Lower lobe of right lung (tissue), 2 donors: ENCODE results near the gene TFF3. TPM values are rescaled to one million over a fixed set of nuclear protein-coding genes. Genes with fewer than 3 reads are reported as not detected.

Experiments
- ATAC-seq, 2 donors: fragments of 200-7000 bp; cut with Tn5 transposase; one replicate each; pipeline ENCODE4 v1.9.1; 2020 to 2022; ENCODE audit warnings: mild to moderate bottlenecking in 2 of 2, moderate library complexity in 2 of 2
- DNase-seq: peaks from one replicate; pipeline ENCODE4 v3.0.0-alpha.2; 2020
- H3K27ac ChIP-seq: fragments of 200-600 bp; one replicate; pipeline ENCODE4 v1.8.0; 2022
- H3K27me3 ChIP-seq: fragments of 200-600 bp; one replicate; pipeline ENCODE4 v1.8.0; 2022; ENCODE audit warnings: low read depth
- H3K36me3 ChIP-seq: fragments of 200-600 bp; one replicate; pipeline ENCODE4 v1.8.0; 2022; ENCODE audit warnings: mild to moderate bottlenecking
- H3K4me1 ChIP-seq: fragments of 200-600 bp; one replicate; pipeline ENCODE4 v1.8.0; 2022
- H3K4me3 ChIP-seq: fragments of 200-600 bp; one replicate; pipeline ENCODE4 v1.8.0; 2022; ENCODE audit warnings: mild to moderate bottlenecking
- H3K9me3 ChIP-seq: fragments of 200-600 bp; one replicate; pipeline ENCODE4 v1.8.0; 2022
- intact Hi-C: fragments of 100-400 bp; cut with DNase I; formaldehyde crosslinking; loops from one replicate; pipeline ENCODE4 v1.11.0; 2022
- total RNA-seq: library from RNA; stranded (reverse); fragmentation: NEBNext Ultra II Directional; extraction: Animal tissue kit (Norgen Biotek cat#: 25700); gene quantifications from one replicate; pipeline ENCODE4 v1.2.1, GENCODE V29; 2021
- TF ChIP-seq, protein P1 (sequence below): fragments of 200-600 bp; IDR thresholded peaks from one replicate; pipeline ENCODE4 v1.8.0; 2022; ENCODE audit warnings: antibody characterized with exemption, mild to moderate bottlenecking
- donor health status: DM: no; HTN: yes; CAD: no; lungs with severe emphysema.

Gene TFF3
- total RNA-seq, 1 donor from 2014 or later, result 19.0 TPM

DNA sequence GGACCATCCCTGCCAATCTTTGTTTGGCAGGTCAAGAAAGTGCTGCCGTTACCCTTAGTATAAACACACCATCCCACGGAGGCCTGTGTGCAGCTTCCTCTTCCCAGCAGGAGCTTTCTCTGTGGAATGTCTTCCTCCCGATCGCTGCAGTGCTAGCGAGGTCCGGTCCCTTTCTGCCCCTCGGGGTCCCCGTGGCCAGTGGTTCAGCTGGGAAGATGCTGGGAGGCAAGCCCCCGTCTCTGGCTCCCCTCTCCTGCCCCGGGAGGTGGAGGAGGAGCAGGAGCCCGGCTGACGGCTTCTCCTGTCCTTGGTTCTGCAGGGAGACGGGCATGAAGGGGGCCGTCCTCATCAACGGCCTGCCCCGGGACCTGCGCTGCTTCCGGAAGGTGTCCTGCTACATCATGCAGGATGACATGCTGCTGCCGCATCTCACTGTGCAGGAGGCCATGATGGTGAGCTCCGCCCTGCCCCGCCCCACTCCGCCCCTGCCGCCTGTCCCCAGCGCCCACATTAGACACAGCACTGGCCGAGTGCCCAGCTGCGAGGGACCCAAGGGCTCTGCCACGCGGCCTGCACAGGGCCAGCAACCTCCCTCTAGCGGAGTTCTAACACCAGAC lies 42.1 kb downstream of the TFF3 start:
- intact Hi-C loops, result no loop called here
- Histone ChIP-seq H3K36me3 (peaks cover 57% of the 10 kb centered on the region), H3K4me1 (peaks cover 11% of the 10 kb centered on the region), H3K27ac (no peak overlapping the region), H3K4me3 (no peak overlapping the region), H3K27me3 (no peaks in the 10 kb centered on the region), H3K9me3 (no peaks in the 10 kb centered on the region)
- ATAC-seq (no peak), DNase-seq (no peak)
- TF ChIP-seq, protein P1, sequence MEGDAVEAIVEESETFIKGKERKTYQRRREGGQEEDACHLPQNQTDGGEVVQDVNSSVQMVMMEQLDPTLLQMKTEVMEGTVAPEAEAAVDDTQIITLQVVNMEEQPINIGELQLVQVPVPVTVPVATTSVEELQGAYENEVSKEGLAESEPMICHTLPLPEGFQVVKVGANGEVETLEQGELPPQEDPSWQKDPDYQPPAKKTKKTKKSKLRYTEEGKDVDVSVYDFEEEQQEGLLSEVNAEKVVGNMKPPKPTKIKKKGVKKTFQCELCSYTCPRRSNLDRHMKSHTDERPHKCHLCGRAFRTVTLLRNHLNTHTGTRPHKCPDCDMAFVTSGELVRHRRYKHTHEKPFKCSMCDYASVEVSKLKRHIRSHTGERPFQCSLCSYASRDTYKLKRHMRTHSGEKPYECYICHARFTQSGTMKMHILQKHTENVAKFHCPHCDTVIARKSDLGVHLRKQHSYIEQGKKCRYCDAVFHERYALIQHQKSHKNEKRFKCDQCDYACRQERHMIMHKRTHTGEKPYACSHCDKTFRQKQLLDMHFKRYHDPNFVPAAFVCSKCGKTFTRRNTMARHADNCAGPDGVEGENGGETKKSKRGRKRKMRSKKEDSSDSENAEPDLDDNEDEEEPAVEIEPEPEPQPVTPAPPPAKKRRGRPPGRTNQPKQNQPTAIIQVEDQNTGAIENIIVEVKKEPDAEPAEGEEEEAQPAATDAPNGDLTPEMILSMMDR, result no peak

DNA sequence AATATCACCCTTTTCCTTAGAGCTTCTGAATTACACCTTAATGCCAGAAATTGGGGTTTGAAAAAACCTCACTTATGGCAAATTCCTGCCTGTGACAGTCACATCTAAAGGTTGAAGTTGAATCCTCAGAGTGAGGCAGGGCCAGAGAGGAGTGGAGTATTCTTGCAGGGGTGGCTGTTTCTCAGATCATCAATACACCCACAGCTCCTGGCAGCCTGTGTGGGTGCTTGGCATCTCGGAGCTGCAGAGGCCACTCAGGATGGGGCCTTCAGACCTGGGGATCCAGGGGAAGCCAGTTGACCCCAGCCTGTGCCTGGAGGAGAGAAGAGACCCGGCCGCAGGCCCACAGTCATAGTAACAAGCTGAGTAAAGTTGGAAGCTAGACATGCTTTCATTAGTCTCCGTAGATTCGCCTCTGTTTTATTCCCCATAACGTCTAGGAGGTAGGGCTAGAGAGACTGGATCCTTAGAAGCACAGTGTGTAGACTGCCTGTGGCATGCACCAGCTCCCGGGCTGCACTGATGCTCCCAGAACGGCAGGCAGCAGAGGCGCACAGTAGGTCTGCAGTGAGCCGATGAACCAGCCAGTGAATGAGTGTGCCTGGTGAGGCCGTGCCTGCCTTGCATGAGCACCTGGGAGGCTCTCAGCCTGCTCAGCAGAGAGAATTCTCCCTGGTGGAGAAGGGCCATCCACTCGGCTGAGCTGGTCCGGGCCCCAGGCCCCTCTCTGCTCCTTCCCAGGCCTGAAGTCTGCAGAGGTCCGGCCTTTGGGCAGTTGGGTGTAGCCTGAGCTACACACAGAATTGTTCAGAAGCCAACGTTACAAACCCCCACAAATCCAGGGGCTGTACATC lies 42.9 kb downstream of the TFF3 start:
- Histone ChIP-seq H3K27ac (no peak overlapping the region), H3K9me3 (no peaks in the 10 kb centered on the region), H3K36me3 (peaks cover 57% of the 10 kb centered on the region), H3K4me1 (peaks cover 15% of the 10 kb centered on the region), H3K4me3 (no peak overlapping the region), H3K27me3 (no peaks in the 10 kb centered on the region)
- DNase-seq, result no peak
- intact Hi-C loops, result no loop called here
- TF ChIP-seq, protein P1, result no peak
- no peak for ATAC-seq

DNA sequence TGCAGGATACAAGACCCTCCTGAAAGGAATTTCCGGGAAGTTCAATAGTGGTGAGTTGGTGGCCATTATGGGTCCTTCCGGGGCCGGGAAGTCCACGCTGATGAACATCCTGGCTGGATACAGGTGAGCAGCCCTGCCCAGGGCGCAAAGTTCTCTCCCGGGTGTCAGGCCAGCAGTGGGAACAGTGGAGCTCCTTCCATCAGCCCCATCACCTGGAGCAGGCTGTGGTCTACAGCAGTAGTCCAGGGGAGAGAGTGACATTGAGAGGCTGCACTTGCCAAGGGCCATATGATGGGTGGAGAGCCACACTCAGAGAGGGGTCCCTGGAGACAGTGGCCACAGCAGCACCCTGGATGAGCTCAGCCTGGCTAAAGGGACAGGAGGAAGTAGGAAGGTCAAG lies 44.1 kb downstream of the TFF3 start:
- Histone ChIP-seq H3K27me3 (no peaks in the 10 kb centered on the region), H3K4me3 (no peak overlapping the region), H3K4me1 (peaks cover 15% of the 10 kb centered on the region), H3K36me3 (peaks cover 44% of the 10 kb centered on the region), H3K9me3 (no peaks in the 10 kb centered on the region), H3K27ac (no peak overlapping the region)
- TF ChIP-seq, protein P1, result no peak
- DNase-seq, result no peak
- ATAC-seq, result no peak
- intact Hi-C loops, result no loop called here

DNA sequence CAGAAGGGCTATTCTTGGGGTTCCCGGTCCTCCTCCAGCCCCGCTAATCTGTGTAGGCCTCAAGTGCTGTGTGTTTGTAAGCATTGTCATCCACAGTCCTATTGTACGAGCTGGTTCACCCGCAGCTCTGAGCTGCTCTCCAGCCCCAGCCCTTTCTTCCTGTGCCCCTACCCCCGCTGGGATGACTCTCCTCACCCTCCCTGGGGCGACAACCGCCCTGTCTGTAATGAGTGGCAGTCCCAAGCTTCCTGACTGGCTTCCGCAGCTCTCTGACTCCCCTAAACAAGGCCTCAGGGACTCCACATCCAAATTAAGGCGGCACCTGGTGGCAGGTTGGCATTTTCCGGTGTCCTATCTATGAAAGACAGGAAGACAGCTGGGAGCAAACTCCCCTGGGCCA lies 45.8 kb downstream of the TFF3 start:
- peaks cover 29% of the 10 kb centered on the region for H3K36me3 ChIP-seq
- H3K27ac ChIP-seq, result no peak overlapping the region
- no peaks in the 10 kb centered on the region for H3K9me3 ChIP-seq
- ATAC-seq (peak in 1 of 2 donors; percentile 7), DNase-seq (no peak)
- TF ChIP-seq, protein P1, result no peak
- H3K4me1 ChIP-seq, result peaks cover 15% of the 10 kb centered on the region
- intact Hi-C loops, result no loop called here
- H3K4me3 ChIP-seq, result no peak overlapping the region
- no peaks in the 10 kb centered on the region for H3K27me3 ChIP-seq

DNA sequence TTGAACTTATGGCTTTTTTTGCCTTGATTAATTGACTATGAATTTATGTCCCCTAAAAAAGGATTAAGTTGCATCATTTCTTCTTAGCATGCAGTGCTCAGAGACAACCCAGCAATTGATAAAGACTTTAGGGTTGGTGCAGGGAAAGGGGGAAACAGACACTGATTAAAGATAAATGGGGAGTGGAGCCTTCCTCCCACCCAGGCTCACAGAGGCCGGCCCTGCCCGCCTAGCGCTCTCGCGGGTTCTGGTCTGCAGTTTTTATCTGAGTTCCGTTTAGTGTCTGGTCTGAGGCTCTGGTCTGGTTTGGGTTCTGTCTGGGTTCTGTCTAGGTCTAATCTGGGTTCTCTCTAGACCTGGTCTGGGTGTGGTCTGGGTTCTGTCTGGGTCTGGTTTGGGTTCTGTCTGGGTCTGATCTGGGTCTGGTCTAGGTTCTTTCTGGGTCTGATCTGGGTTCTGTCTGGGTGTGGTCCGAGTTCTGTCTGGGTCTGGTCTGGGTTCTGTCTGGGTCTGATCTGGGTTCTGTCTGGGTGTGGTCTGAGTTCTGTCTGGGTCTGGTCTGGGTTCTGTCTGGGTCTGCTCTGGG lies 48.1 kb downstream of the TFF3 start:
- DNase-seq (no peak), ATAC-seq (no peak)
- no peaks in the 10 kb centered on the region for H3K9me3 ChIP-seq
- H3K27me3 ChIP-seq, result no peaks in the 10 kb centered on the region
- TF ChIP-seq, protein P1, result no peak
- intact Hi-C loops, result no loop called here
- peaks cover 10% of the 10 kb centered on the region for H3K36me3 ChIP-seq
- H3K4me3 ChIP-seq, result no peak overlapping the region
- H3K4me1 ChIP-seq, result peaks cover 36% of the 10 kb centered on the region
- no peak overlapping the region for H3K27ac ChIP-seq
